GM19467 (cell line): ENCODE measurements around the gene SAFB.
A peak's percentile ranks its signal among the peaks of the same experiment; 100 is the strongest.

Experiments used
- ATAC-seq: cut with Tn5 transposase; IDR thresholded peaks from one replicate; pipeline ENCODE4 v1.9.1; 2021; ENCODE audit warnings: mild to moderate bottlenecking, moderate library complexity; ENCODE audit not compliant: unreplicated experiment

SAFB gene

GRCh38 chr19:5622465-5623396 is at the start of gene SAFB, which contains the start of gene SAFB2:
TSS of gene SAFB (plus strand) at chr19:5623083. CDS start at chr19:5623206, 123 bp downstream.
TSS of gene SAFB2 (minus strand) at chr19:5622776. CDS start at chr19:5622715, 61 bp downstream.
- peak; percentile 85 for ATAC-seq

GRCh38 chr19:5575590-5575989 is 47.3 kb upstream of the SAFB start:
- ATAC-seq, result no peak

GRCh38 chr19:5578097-5578846 is 44.6 kb upstream of the SAFB start:
- no peak for ATAC-seq

DNA sequence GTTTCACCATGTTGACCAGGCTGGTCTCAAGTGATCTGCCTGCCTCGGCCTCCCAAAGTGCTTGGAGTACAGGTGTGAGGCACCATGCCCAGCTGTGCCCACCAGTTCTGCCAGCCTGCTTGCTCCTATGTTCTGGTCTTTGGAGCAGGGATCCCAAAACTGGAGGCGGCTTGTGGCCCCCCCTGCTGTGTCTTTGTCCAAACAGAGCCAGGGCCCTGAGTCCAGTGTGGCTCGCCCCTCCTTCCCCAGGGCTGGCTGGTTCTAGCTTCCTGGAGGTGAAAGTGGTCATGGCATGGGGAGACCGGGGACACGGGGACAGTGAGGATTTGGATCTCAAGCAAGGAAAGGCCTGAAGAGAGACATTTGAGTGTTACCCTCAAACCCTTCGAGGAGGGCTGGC is 43.6 kb upstream of the SAFB start:
- ATAC-seq, result no peak

GRCh38 chr19:5579697-5580096 is 43.2 kb upstream of the SAFB start:
- no peak for ATAC-seq

DNA sequence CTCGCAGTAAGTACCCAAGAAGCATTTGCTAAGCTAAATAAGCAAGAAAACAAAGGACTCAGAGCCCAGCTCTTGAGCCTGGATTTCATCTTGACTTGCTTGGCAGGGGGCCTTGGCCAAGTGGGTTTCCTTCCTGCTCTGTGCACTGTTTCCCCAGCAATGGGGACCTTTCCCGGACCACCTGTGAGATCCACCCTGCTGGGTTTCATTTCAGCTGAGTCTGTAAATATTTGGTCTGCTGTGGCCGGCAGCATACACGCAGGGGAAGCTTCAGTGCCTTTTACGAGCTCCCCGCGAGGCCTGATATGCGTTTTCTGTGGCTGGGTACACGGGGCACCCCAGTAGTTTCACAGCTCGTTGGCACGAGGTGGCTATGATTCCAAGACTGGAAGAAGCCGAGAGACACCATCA is 42.7 kb upstream of the SAFB start:
- no peak for ATAC-seq

DNA sequence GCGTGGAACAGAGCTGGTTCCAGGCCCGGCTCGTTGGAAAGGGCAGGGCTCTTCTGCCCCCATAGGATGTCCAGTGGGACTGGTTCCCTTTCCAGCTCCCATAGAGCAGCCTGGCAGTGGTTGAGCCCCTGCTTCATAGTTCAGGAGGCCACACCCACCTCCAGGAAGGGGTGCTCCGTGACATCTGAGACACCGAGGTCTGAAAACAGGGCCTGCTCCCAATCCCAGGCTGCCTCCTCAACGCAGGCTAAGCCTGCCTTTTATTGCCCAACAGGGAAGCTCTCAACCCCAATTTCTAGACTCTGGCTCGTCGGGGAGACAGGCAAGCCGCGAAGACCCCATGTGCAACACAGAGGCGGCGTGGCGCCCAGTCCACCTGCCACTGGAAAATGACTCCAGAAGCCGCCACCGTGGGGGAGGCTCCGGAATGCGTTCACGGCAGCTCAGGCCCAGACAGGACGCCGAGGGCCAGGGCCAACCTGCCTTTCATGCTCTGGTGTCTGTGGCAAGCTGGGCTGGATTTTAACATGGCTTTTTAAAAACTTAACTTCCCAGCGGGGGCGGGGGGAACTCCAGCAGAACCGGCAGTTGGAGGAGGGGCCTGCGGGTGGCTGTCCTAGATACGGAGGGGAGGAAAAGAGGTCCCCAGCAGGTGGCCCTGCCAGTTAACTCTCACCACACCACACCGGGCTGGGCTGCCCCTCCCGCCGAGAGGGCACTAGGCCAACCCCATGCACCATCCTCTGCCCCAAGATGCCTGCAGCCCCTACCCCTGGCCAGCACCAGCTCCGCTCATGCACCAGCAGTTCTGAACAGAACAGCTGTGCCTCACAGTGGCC is 37.2 kb upstream of the SAFB start:
- no peak for ATAC-seq

- ATAC-seq, result no peak
These were observed 36.4 kb upstream of the SAFB start for GRCh38 chr19:5586300-5587070.

GRCh38 chr19:5587071-5587455 is 35.8 kb upstream of the SAFB start:
- ATAC-seq, result no peak

DNA sequence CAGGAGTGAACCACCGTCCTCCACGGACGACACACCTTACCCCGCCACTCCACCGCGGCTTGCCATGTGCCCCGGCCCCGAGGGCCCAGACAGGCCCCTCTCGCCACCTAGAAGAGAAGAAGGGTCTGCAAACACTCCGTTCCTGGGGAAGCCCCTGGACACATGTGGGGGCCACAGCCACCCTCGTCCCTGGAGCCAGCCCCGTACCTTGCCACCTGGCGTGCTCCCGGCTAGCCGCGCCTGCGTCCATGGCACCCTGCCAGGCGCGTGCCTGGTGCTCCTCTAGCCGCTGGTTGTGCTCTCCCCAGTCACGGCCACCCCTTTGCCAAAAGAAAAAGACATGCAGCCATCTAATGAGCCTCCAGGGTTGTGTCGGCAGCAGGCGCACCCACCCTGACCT is 35.2 kb upstream of the SAFB start:
- no peak for ATAC-seq

GRCh38 chr19:5588441-5588840 is 34.4 kb upstream of the SAFB start:
- no peak for ATAC-seq

GRCh38 chr19:5588906-5589676 is 33.8 kb upstream of the SAFB start:
- ATAC-seq, result no peak

- no peak for ATAC-seq
These were observed 32.6 kb upstream of the SAFB start for GRCh38 chr19:5590151-5590864.

GRCh38 chr19:5590865-5591154 is 32.1 kb upstream of the SAFB start:
- ATAC-seq, result no peak

- no peak for ATAC-seq
These were observed 31.4 kb upstream of the SAFB start for GRCh38 chr19:5591476-5591875.

- no peak for ATAC-seq
These were observed 30.1 kb upstream of the SAFB start for GRCh38 chr19:5592531-5593342.

DNA sequence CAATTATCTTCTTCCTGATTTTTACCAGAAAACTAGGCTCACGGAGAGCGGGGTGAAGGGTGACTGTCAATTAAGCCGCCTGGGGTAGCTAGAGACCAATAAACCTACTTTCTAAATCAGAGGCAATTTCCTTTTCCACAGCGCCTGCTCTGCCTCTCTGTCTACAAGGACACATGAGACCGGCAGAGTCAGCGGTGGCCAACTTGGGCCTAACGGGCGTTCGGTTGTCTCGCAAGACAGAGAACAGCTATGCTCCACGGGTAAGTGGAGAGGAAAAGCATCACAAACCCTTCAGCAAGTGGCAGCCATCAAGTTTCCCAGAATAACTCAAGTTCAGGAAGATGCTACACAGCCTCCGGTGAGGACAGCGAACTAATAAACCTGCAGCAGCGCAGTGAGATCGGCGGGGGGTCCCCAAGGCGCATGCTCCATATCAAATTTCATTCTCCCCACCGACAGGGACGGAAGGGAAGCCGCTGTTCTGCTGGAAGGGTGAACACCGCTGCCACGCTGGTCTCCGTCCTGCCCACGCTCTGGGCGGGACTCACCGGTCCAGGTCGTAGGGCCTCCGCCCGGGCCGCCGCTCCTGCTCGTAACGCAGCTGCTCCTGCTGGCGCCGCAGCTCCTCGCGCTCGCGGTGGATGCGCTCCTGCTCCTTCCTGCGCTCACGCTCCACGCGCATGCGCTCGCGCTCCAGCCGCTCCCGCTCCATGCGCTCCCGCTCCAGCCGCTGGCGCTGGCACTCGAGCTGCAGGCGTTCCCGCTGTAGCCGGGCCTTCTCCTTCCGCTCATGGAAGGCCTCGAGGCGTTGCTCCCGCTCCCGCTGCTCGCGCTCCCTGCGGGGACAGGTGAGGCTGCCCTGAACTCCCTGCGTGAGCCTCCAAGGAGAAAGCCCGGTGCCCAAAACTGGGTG is 29.3 kb upstream of the SAFB start:
- ATAC-seq, result no peak
